GM12878 (cell line): ENCODE data around the gene HOXB2. TPM values are rescaled to one million over a fixed set of nuclear protein-coding genes. Genes with fewer than 3 reads are reported as not detected.

Experiments used
- BACH1 ChIP-seq: fragments of 450-650 bp; IDR thresholded peaks from 2 replicates; pipeline ENCODE4 v1.6.1; 2017; ENCODE audit warnings: mild to moderate bottlenecking, borderline replicate concordance
- BRCA1 ChIP-seq: IDR thresholded peaks from 2 replicates; pipeline ENCODE4 v1.6.1; 2011; ENCODE audit warnings: low read depth, low read length, improper control_type of control experiment
- CBFB ChIP-seq: IDR thresholded peaks from 2 replicates; pipeline ENCODE4 v1.6.1; 2016; ENCODE audit warnings: antibody characterized with exemption, low read depth
- CHD2 ChIP-seq: IDR thresholded peaks from 2 replicates; pipeline ENCODE4 v1.6.1; 2011; ENCODE audit warnings: low read depth, low read length, improper control_type of control experiment, borderline replicate concordance
- CREB1 ChIP-seq: IDR thresholded peaks from 2 replicates; pipeline ENCODE4 v1.6.1; 2012; ENCODE audit warnings: low read depth, mild to moderate bottlenecking, inconsistent platforms
- EED ChIP-seq: sonication (generic); IDR thresholded peaks from 2 replicates; pipeline ENCODE4 v1.6.1; 2016; ENCODE audit warnings: antibody characterized with exemption, low read depth
- IKZF2 ChIP-seq, 2 experiments: fragments of 450-650 bp; IDR thresholded peaks; 2 replicates each; pipeline ENCODE4 v1.6.1; 2017; ENCODE audit warnings: mild to moderate bottlenecking in 2 of 2, moderate library complexity in 2 of 2
- JUND ChIP-seq: IDR thresholded peaks from 2 replicates; pipeline ENCODE4 v1.6.1; 2012; ENCODE audit warnings: low read depth, mild to moderate bottlenecking, low read length, improper control_type of control experiment, moderate library complexity
- MEF2A ChIP-seq: IDR thresholded peaks from 2 replicates; pipeline ENCODE4 v1.6.1; 2011; ENCODE audit warnings: low read depth, mild to moderate bottlenecking, low read length, moderate library complexity; ENCODE audit not compliant: insufficient read depth
- MTA2 ChIP-seq: fragments of 450-650 bp; IDR thresholded peaks from 2 replicates; pipeline ENCODE4 v1.6.1; 2016; ENCODE audit warnings: low read depth, mild to moderate bottlenecking, moderate library complexity
- POLR2A ChIP-seq: IDR thresholded peaks from 2 replicates; pipeline ENCODE4 v1.6.1; 2011; ENCODE audit warnings: low read depth, mild to moderate bottlenecking, low read length
- RUNX3 ChIP-seq: IDR thresholded peaks from 2 replicates; pipeline ENCODE4 v1.6.1; 2012; ENCODE audit warnings: low read length, inconsistent platforms
- STAT1 ChIP-seq: fragments of 450-650 bp; conservative IDR thresholded peaks from 2 replicates; pipeline ENCODE4 v1.6.1; 2014; ENCODE audit warnings: antibody characterized with exemption, mild to moderate bottlenecking
- TCF3 ChIP-seq: IDR thresholded peaks from 2 replicates; pipeline ENCODE4 v1.6.1; 2012; ENCODE audit warnings: low read depth, mild to moderate bottlenecking, low read length, borderline replicate concordance; ENCODE audit not compliant: insufficient read depth
- TCF7 ChIP-seq: IDR thresholded peaks from 2 replicates; pipeline ENCODE4 v1.6.1; 2014; ENCODE audit warnings: antibody characterized with exemption, borderline replicate concordance
- ZNF217 ChIP-seq: fragments of 450-650 bp; IDR thresholded peaks from 2 replicates; pipeline ENCODE4 v1.6.1; 2017; ENCODE audit warnings: antibody characterized with exemption, mild to moderate bottlenecking
- polyA plus RNA-seq, 11 experiments: library from polyadenylated mRNA; depleted of rRNA in 4 of 11; unstranded in 6 of 11; stranded (reverse) in 5 of 11; fragments of >200 nt; fragmentation: Nextera tagmentation in 4 of 11; fragmentation: Illumina TruSeq in 1 of 11; extraction: Ambion mirVana in 4 of 11; extraction: Trizol in 1 of 11; gene quantifications; 1 replicate in 1 of 11; 2 replicates in 10 of 11; pipeline versions ENCODE4 v1.2.1 to v1.2.3, GENCODE V29; 2011 to 2016; ENCODE audit warnings: inconsistent platforms in 2 of 11, missing spikeins in 2 of 11, low read depth in 1 of 11
- total RNA-seq, 4 experiments: library from RNA; depleted of rRNA in 3 of 4; stranded (reverse); fragments of >200 nt in 3 of 4; fragmentation: Illumina TruSeq in 1 of 4; extraction: Trizol in 1 of 4; gene quantifications; 2 replicates each; pipeline versions ENCODE4 v1.2.1 to v1.2.3, GENCODE V29; 2013 to 2021
- TF ChIP-seq, protein P1 (sequence below): fragments of 450-650 bp; IDR thresholded peaks from 2 replicates; pipeline ENCODE4 v1.6.1; 2018; ENCODE audit warnings: borderline replicate concordance, mild to moderate bottlenecking; ENCODE audit not compliant: partially characterized antibody
- TF ChIP-seq, protein P2 (sequence below): IDR thresholded peaks from 2 replicates; pipeline ENCODE4 v1.6.1; 2011; ENCODE audit warnings: borderline replicate concordance, low read depth, mild to moderate bottlenecking, moderate library complexity, low read length; ENCODE audit not compliant: insufficient read depth, poor library complexity, severe bottlenecking

The HOXB2 gene
- total and polyA plus RNA-seq, 10 of the 15 experiments (the other 5 are each of a cell fraction or from before 2014, with no cell fraction given) = 0.16 to 8.8 (median 2.3) TPM

DNA sequence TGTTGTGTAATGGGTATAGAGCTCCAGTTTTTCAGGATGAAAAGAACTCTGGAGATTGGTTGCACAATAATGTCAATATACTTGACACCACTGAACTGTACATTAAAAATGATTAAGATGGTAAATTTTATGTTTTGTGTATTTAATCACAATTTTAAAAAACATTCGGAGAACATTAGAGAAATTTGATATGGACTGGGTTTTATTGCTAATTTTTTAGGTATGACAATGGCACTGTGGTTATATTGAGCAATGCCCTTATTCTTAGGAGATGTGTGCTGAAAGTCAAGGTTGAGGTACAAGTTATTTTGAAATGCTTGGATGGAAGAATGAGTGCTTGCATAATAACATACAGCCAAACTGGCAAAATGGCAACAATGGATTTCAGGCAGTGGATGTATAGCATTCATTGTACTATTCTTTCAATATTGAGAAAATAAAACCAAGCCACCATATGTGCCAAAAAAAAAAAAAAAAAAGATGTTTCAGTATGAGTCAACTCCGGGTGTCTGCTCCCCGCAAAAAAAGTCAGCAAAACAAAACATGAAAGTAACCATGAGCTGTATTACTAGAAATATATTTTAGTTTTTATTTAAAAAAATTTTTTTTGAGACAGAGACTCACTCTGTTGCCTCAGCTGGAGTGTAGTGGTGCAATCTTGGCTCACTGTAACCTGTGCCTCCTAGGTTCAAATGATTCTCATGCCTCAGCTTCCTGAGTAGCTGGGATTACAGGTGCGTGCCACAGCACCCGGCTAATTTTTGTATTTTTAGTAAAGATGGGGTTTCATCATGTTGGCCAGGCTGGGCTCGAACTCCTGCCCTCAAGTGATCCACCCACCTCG, 33.9 kb downstream of the HOXB2 start (continued):
- 0 out of 2 replicates have a peak, but pooled peaks have one; percentile 27 for TF ChIP-seq ZNF217
- TF ChIP-seq RUNX3 = peak; percentile 93
- peak; percentile 65 for TF ChIP-seq MTA2
- TF ChIP-seq, protein P1, sequence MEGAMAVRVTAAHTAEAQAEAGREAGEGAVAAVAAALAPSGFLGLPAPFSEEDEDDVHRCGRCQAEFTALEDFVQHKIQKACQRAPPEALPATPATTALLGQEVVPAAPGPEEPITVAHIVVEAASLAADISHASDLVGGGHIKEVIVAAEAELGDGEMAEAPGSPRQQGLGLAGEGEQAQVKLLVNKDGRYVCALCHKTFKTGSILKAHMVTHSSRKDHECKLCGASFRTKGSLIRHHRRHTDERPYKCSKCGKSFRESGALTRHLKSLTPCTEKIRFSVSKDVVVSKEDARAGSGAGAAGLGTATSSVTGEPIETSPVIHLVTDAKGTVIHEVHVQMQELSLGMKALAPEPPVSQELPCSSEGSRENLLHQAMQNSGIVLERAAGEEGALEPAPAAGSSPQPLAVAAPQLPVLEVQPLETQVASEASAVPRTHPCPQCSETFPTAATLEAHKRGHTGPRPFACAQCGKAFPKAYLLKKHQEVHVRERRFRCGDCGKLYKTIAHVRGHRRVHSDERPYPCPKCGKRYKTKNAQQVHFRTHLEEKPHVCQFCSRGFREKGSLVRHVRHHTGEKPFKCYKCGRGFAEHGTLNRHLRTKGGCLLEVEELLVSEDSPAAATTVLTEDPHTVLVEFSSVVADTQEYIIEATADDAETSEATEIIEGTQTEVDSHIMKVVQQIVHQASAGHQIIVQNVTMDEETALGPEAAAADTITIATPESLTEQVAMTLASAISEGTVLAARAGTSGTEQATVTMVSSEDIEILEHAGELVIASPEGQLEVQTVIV = no peak
- no peak for TF ChIP-seq BRCA1
- TF ChIP-seq CREB1 = peak; percentile 21; the same call in 1 of the 2 replicates
- TF ChIP-seq JUND = peak; percentile 96
- TF ChIP-seq STAT1 = no peak
- 0 out of 2 replicates have a peak, but pooled peaks have one; percentile 72 for TF ChIP-seq TCF3
- TF ChIP-seq BACH1 = no peak
- peak; percentile 34; the same call in 1 of the 2 replicates for TF ChIP-seq EED
- TF ChIP-seq POLR2A = no peak
- peak in 1 of 2 experiments; percentile 83; a peak in 3 of 4 replicates for TF ChIP-seq IKZF2 (IDR thresholded peaks at IDR 0.05)
- 0 out of 2 replicates have a peak, but pooled peaks have one; percentile 39 for TF ChIP-seq CBFB
- peak; percentile 73 for TF ChIP-seq TCF7
- TF ChIP-seq, protein P2, sequence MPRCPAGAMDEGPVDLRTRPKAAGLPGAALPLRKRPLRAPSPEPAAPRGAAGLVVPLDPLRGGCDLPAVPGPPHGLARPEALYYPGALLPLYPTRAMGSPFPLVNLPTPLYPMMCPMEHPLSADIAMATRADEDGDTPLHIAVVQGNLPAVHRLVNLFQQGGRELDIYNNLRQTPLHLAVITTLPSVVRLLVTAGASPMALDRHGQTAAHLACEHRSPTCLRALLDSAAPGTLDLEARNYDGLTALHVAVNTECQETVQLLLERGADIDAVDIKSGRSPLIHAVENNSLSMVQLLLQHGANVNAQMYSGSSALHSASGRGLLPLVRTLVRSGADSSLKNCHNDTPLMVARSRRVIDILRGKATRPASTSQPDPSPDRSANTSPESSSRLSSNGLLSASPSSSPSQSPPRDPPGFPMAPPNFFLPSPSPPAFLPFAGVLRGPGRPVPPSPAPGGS = peak; percentile 32
- TF ChIP-seq CHD2 = peak; percentile 22; the same call in 1 of the 2 replicates
- TF ChIP-seq MEF2A = peak; percentile 84
